DOHH2 (cell line): ENCODE data around the gene TWF2.

Experiments
- CTCF ChIP-seq: fragments of 200-600 bp; sonication (generic); IDR thresholded peaks from one replicate; pipeline ENCODE4 v1.5.1; 2014; ENCODE audit warnings: antibody characterized with exemption, mild to moderate bottlenecking, low read depth, low read length; ENCODE audit not compliant: poor library complexity, severe bottlenecking
- EZH2phosphoT487 ChIP-seq: fragments of 200-600 bp; sonication (generic); IDR thresholded peaks from 2 replicates; pipeline ENCODE4 v1.6.1; 2017; ENCODE audit warnings: borderline replicate concordance, mild to moderate bottlenecking, antibody characterized with exemption, low read length, moderate library complexity, mixed read lengths

DNA sequence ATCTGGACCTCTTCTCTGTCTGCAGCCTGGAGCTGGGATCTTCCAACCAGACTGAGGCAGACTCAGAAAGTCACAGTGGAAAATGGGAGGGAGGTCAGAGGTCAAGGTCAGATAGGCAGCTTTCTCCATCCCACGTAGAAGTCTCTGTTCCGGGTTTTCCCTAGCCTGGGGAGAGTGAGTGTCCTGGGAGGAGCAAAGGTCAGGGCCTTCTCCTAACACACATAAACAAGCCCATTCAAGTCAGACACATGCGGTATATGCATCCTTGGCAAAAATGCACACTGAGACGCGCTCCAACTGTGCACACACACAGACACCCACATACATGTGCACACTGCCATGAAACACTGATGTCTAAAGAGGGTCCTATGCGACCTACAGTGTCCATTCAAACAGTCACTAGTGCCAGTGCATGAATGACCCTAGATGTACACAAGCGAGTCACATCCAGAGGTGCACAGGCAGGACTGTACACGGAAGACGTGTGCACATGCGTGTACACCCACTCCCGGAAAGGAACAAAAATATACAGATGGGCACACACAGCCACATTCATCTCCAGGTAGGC lies 681 bp downstream of the TWF2 start:
- no peak for TF ChIP-seq CTCF
- no peak for TF ChIP-seq EZH2phosphoT487
